HG02571 (cell line): ENCODE measurements around the gene AATK.

Experiments used
- ATAC-seq: cut with Tn5 transposase; IDR thresholded peaks from one replicate; pipeline ENCODE4 v1.9.1; 2021; ENCODE audit warnings: mild to moderate bottlenecking, moderate library complexity; ENCODE audit not compliant: unreplicated experiment

Gene AATK

DNA sequence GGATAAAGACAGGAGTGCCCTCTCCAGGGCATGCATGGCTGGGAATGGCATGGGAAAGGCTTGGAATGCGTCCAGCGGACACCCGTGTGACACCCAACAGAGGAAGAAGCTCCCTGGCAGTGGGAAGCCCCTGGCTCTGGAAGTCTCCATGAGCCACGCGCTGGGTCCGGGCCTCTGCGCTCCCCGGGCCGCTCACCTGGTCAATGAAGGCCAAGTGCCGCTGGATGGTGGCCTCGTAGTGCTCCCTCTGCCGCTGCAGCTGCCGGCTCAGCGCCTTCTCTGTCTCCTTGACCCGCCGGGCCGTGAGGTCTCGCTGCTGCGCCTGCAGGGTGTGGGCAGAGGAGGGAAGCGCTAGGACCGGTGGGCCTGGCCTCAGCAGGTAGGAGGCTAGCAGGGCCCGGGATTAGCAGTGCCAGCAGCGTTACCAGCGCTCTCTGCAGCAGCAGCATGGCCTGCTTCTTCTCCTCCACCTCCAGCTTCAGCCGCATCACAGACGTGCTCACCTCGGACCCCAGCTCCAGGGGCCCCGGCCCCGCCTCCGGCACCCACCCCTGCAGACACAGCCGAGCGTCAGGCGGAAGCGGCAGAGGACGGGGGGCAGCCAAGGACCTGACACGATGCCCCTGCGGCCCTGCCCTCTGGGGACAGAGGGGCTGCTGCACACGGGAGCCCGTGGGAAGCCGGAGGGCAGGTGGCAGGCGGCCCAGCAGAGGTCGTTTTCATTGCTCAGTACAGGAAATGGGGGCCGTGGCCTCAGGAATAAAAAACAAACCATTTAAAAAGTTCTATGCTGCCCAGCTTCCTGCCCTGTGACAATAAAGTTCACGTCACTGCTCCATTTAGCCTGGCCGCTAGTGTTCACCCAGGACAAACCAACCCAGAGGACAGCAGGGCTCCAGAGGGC, 30.7 kb upstream of the AATK start:
- ATAC-seq: no peak

DNA sequence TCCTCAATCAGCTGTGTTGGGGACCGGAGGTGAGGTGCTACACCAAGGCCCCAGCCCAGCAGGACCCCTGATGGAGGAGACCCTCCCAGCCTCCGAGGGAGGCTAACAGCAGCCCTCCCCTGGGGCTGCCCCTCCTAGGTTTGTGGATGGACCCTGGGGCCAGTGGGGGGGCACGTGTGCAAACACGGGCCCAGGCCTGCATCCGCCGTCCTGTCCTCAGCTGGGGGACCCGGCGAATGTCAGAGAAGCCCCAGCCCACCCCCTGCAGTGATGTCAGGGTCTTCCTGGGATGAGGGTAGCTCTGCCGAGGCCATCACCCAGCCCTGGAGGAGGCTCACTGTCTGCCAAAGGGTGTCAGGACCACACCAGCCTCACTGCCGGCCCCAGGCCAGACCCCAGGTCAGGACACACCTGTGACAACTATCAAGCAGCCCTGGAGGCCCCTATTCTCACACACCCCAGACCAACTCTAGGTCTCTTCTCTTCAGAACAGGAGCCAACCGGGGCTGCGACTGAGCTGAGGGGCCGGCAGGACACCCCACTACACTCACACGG, 30.0 kb upstream of the AATK start:
- no peak for ATAC-seq

DNA sequence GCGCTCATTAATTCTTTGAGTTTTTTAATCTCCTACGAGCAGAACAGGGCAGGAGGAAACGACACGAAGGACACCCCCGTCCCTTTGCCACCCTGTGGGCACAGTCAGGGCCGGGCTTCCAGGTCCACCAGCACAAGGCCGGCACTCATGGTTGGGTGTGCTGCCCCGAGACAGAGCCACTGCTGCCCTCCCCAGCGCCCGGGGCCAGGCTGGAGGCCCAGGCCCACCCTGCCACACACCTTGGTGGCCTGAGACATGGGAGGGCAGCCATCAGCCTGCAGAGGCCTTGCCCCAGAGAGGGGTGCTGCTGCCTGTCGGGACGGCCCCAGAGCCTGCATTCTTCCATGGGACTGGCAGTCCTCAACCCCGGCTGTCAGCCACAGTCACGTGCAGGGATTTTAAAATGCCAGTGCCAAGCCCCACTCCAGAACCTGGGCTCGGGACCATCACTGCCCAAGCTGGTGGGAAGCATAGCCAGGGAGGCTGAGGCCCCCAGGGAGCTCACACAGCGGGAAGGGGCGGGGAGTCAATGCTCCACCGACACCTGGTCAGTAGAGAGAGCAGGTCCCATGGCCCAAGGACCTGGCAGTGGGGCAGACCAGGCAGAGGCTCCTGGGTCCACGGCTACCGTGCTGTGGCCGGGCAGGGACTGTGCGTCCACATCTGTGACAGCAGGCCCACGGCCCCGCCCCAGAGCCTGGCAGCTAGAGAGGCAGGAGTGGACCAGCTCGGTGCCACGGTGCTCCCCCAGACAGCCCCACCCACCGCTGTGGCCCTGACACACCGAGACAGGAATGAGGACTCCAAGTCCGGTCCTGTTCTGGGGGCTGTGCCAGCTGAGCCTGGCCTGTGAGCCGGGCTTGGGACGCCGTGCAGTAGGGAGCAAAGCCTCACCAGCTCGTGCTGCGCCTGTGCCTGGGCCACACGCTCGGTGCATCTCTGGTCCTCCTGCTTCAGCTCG, 29.2 kb upstream of the AATK start:
- ATAC-seq: no peak

DNA sequence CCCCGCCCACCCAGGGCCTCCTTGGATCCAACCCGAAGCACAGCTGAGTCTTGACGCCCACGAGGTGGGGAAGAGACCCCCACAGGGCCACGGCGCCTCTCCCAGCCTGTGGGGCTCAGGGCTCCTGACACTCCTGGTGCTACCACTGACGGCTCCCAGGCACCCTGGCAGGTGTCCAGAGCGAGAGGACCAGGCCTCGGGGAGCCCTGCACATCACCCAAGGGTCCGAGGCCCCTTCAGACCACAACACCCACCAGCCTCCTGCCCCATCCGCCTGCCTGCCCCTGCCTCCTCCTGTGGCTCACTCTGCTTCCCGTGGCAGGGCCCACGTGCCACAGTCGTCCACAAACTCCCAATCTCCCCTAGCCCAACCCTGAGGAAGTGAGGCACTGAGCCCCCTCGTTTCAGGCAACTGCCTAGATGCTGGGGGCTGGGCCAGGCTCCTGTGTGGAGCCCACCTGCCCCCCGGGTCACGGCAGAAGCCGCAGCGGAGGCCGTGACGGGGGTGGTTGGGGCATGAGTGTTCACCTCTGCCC, 28.3 kb upstream of the AATK start:
- no peak for ATAC-seq

DNA sequence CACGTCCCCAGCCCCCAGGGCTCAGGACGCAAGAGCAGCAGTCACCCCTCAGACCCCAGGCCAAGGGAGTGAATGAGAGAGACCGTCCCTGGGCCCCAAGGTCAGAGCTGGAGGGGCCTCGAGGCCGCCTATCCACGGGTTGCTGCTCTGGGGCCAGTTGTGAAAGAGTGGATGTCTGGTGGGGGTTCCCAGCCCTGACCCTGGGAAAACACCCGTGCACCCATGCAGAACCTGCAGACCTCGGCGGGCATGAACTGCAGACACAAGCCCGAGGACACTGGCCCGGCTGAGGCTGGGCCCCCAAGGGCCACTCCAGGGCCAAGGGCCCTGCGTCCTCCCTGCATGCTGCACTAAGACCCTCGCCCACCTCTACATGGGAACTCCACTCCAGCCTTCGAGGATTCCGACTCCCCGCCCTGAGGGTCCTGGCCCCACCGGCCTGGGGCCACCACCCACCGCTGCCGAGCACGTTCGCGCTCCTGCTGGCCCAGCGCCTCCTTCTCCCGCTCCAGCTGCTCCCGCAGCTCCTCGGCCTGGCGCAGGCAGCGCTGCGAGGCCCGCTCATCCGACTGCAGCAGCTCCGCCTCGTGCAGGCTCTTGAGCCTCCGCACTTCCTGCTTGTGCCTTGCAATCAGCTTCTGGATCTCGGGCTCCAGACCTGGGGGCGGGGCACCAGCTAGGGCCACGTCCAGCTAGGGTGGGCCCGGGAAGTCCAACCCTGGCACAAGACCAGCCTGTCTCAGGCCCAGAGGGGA, 27.6 kb upstream of the AATK start:
- no peak for ATAC-seq

DNA sequence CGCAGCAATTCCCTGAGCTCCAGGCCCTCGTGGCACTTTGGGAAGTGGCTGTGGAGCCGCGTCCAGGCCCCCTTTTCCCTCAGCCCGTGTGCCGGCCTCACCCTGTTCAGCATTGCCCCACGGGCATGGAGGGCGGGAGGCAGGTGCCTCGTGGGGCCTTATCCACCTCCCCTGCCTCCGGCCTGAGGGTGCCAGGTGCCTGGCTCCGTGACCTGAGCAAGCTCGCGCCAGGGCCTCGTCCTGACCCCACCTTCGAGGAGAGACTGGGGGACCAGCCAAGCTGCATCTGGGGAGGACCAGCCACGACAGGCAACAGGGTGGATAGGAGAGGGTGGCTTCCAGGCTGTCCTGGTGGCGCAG, 27.0 kb upstream of the AATK start:
- no peak for ATAC-seq

DNA sequence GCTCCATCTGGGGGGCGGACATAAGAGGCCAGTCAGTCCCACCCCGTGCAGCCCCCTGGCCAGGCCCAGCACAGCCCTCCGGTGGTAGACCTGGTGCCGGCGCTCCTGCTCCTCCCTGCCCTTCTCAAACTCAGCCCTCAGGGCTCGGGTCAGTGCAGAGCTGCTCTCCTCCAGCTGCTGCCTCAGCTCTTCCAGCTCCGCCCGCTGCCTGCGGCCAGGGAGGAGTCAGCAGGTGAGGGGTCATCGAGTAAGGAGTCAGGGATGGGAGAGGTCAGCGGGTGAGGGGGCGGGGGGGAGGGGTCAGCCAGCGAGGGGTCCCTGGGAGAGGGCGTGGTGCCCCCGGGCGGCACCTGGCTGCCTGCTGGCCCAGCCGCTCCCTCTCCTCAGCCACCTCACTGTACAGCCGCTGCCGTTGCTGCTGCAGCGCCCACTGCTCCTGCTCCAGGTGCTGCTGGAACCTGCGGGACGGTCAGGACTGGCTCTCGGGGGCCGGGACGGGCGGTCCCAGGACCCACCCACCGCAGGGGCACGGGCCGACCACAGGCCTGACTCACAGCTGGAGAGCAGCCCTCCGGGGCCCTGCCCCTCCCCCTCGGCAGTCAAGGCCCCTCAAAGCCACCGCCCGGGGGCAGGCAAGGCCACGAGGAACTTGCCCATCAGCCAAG, 26.5 kb upstream of the AATK start:
- no peak for ATAC-seq

DNA sequence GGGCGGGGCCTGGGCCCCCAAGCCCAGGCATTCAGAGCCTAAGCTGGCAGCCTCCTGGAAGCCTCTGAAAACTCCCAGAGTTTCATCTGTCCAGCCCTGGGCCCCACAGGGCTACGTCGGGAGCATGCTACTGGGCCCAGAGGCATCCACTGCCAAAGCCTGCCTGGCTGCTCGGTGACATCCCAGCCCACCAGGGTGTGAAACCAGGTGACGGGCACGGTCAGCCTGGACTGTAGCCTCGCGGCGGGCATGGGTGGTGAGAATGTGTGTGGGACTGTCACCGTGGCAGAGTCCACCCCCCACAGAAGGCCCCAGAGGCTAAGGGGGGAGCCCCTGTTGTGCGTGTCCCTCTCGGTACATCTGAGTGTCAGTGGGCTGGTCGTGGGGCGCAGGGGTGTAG, 25.6 kb upstream of the AATK start:
- no peak for ATAC-seq

DNA sequence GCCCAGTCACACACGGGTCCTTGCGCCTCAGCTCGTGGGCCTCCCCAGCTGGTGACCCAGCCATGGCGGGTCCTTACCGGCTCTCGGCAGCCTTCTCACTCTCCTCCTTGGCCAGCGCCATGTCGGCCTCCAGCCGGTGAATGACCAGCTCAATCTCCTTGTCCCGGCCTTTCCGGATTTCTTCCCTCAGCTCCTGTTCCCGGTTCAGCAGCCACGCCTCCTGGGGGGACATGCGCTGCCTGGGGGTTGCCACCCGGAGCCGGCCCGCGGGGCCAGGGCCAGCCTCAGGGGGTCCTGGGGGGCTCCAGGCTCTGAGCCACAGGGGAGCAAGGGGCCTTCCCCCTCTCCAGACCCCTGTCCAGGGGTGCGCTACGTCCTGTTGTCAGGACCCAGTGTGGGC, 25.1 kb upstream of the AATK start:
- no peak for ATAC-seq

DNA sequence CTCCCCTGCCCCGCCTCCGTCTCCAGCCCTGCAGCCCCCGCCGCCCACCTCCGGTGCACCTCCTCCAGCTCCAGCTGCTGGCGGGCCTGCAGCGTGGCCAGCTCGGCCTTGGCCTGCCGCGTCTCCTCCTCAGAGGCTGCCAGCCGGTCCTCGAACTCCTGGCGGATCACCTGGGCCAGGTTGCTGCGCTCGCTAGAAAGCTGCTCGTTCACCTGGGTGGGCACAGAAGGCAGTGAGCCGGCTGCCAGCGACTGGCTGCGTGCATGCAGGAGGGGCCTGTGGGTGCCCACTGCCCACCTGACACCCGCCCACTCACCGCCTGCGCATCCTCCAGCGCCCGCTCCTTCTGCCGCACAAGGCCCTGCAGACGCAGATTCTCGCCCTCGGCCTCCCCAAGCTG, 24.6 kb upstream of the AATK start:
- no peak for ATAC-seq

DNA sequence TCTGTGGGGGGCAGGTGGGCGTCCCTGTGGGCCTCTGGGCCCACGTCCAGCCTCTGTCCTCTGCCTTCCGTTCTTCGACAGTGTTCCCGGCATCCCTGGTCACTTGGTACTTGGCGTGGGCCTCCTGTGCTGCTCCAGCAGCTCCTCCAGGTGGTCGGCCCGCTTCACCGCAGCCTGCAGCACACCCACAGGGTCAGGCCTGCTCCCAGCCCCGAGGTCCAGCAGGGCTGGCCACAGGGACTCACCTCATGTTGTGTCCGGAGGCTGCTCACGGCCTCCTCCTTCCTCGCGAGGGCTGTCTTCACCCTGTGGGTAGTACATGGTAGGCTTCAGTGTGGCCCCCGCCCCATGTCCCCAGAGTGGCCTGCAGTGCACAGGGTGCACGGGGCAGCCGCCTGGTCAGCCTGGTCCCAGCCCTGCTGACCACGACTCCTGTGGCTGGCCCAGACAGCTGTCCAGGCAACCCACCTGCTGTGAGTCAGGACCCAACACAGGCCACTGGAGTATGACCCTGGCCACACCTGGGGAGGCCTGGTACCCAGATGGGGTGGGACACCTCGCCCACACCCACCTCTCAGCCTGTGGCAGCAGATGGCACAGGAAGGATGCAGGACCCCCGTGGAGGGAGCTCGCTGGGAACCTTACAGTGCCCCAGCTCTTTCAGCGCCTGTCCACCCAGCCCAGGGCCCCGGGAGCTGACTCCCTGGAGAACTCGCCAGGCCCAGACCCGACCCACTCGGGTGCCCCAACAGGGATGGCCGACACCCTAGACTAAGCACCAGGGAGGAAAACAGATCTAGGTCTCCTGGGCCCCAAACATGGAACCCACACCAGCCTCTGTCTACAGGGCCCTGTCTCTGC, 23.9 kb upstream of the AATK start:
- no peak for ATAC-seq

DNA sequence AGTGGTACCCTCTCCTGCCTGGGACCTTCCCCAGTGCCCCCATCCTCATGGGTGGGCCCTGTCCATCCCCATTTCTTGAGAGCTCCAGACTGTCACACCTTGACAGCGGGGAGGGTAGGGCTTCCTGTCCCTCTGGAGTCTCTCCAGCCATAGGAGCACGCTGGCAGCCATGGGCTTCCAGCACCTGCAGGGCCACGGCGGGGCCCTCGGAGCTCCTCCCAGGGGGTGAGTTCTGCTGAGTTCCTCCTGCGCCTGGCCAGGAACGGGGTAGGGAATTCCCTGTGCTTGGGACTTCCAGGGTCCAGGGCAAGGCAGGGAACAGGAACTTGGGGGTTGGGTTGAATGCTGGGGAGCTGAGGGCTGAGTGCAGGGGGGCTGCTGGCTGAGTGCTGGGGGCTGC, 23.0 kb upstream of the AATK start:
- ATAC-seq: no peak

DNA sequence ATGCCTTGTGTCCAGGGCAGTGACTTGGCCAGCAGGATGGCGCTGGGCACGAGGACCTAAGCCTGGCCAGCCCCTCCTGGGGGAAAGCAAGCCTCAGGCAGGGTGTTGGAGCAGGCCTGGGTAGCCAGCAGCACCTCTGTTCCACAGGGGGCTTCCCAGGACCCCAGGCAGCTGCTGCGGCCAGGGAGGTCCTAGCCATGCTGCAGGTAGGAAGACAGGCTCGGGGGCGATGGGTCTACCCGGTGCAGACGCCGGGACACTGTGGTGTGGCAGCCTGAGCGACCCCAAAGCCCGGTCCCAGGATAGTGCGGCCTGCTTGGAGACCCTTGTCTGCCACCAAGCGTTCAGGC, 22.4 kb upstream of the AATK start:
- no peak for ATAC-seq

DNA sequence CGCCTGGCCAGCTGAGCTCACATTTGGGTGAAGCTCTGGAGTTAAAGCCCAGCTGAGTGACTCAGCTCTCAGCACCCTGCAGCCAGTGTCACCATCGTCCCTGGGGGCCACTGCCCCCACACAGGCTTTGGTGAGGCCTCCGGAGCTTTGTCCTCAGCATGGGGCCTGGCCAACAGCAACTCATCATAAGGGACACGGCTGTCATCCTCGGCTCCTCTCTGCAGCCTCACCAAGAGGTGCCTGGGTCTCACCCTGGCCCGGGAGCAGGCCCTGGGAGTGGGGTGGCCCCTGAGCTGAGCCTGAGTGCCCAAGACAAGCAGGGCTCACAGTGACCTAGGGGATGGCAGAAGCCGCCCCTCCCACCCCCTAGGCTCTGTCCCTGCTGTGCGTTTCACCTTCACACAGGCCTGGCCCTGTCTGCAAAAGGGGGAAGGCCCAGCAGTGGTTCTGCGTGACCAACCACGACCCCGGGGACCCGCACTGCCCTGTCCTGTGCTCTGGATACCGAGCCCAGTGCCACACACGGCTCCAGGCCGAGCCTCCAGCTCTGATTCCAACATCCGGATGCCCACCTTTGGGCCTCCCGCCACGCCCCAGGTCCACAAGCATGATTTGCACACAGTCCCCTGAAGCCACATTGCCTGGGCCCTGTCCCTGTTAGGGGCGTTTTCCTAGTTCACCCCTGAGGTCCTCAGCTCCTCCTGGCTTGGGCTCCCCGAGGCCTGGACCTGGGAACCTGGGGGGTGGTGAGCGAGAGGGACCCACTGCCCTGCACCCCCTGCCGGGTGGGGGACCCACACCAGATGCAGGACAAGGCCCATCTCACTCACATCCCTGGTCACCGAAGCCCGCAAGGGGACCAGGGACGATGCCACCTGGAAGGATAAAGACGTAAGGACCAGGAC, 21.8 kb upstream of the AATK start:
- ATAC-seq: no peak

DNA sequence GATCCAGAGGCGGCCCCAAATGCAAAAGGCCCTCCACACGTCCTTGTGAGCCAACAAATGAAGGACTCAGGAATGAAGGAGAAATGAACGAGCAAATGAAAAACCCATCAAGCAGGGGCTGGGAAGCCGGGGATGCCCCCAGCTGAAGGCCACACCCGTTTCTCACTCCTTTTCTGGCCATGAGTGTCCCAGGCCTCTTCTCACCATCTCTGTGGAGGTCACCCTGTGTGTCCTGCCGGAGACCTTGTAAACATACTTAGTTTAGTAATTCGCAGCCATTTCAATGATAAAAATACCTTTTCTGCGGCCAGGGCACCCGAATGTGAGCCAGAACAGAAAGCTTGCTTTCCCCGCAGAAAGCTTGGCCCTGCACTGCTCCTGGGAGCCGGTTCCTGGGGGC, 21.1 kb upstream of the AATK start:
- ATAC-seq: no peak

DNA sequence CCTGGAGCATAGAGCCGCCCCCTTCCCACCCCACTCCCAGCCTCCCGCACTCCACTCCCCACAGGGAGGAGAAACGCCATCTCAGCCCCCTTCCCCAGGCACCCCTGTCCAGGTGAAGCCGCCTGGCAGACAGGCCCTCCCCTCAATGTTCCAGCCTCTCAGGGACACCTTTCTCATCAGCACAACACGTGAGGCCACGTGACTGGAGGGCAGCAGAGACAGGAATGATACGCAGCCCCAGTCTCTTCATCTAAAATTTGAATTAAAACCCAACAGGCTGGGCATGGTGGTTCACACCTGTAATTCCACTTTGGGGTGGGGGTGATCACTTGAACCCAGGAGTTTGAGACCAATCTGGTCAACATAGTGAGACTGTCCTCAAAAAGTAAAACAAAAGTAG, 20.2 kb upstream of the AATK start:
- ATAC-seq: no peak

DNA sequence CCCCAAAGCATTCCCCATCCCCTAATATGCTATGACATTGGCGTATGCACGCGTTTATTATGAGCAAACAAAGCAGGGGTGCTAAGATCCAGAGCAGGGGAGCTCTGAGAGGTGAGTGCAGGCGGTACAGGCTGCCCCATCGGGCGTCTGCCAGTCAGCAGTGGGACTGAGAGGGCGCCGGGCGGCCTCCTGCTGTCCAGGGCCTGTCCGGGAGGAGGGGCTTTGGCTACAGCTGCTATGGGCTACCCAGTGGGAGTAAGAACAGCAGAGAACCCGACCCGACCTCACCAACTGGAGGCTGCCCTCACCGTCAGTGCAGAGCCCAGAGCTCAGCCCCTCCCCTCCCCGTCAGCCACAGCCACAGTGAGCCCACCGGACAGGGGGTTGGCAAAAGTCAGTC, 18.5 kb upstream of the AATK start:
- no peak for ATAC-seq

DNA sequence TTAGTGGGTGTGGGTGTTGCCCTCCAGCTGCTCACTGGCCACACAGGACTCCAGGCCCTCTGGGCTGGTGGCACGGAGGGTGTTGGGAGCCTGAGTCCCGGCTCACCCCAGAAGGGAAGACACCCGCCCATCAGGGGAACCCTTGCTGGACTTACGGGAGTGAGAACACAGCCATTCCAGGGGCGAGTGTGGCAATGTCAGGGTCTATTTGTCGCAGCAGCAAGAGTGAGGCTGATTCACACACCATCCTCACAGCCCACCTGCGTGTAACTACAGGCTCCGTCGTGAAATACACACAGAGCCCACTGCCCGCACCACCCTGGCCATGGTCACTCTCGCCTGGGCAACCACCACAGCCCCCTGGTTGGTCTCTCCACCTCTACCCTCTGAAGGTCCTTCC, 17.8 kb upstream of the AATK start:
- ATAC-seq: no peak
